T-helper 1 cell treated with Interleukin-12 subunit alpha and Interleukin-12 subunit beta and Interleukin-4 antibody, amounts not matched to agents 30 ng/mL and 1 ng/mL, for 36 hours (primary cell): ENCODE results near the gene UBAP2. TPM values are rescaled to one million over a fixed set of nuclear protein-coding genes. Genes with fewer than 3 reads are reported as not detected.

Experiments used
- intact Hi-C: fragments of 100-400 bp; cut with micrococcal nuclease; formaldehyde crosslinking; loops from one replicate; pipeline ENCODE4 v1.15.1; 2024
- total RNA-seq: library from RNA; stranded (reverse); gene quantifications from 2 replicates; pipeline ENCODE4 v1.2.3, GENCODE V29; 2022

UBAP2 gene
- 43.0 and 48.5 TPM in 2 replicates for total RNA-seq

- intact Hi-C loops = loop anchor here (1.0 to 10.0 kb wide), 15 partner anchors 26 to 1778 kb away; partner anchors contain the start of genes B4GALT1, CCL27, DCAF12 and DNAI1
Observed at GRCh38 chr9:34048727-34049629, at the start of gene UBAP2. Gene UBAP2 (minus strand): TSS chr9:34048887. CDS start chr9:34017148, 31,739 bp downstream.

- intact Hi-C loops = no loop called here
Observed at GRCh38 chr9:34098307-34098706, 49.6 kb upstream of the UBAP2 start.

- intact Hi-C loops = no loop called here
Observed at GRCh38 chr9:34097865-34098264, 49.2 kb upstream of the UBAP2 start.

- intact Hi-C loops = no loop called here
Observed at GRCh38 chr9:34096751-34097150, 48.1 kb upstream of the UBAP2 start.

- intact Hi-C loops = no loop called here
Observed at GRCh38 chr9:34093578-34093977, 44.9 kb upstream of the UBAP2 start.

- intact Hi-C loops = no loop called here
Observed at GRCh38 chr9:34089311-34089710, 40.6 kb upstream of the UBAP2 start.

GRCh38 chr9:34087370-34087769, 38.7 kb upstream of the UBAP2 start:
- intact Hi-C loops = no loop called here

- intact Hi-C loops = no loop called here
Observed at GRCh38 chr9:34086864-34087263, 38.2 kb upstream of the UBAP2 start.

- intact Hi-C loops = no loop called here
Observed at GRCh38 chr9:34085581-34086500, 37.2 kb upstream of the UBAP2 start.

- intact Hi-C loops = no loop called here
Observed at GRCh38 chr9:34084562-34084961, 35.9 kb upstream of the UBAP2 start.

- intact Hi-C loops = no loop called here
Observed at GRCh38 chr9:34079181-34079580, 30.5 kb upstream of the UBAP2 start.

GRCh38 chr9:34072868-34073590, 24.3 kb upstream of the UBAP2 start:
- intact Hi-C loops = no loop called here

- intact Hi-C loops = no loop called here
Observed at GRCh38 chr9:34072410-34072809, 23.7 kb upstream of the UBAP2 start.

GRCh38 chr9:34070606-34071324, 22.1 kb upstream of the UBAP2 start:
- intact Hi-C loops = no loop called here

GRCh38 chr9:34069831-34070230, 21.1 kb upstream of the UBAP2 start:
- intact Hi-C loops = no loop called here

- intact Hi-C loops = no loop called here
Observed at GRCh38 chr9:34065541-34065940, 16.9 kb upstream of the UBAP2 start.

- intact Hi-C loops = no loop called here
Observed at GRCh38 chr9:34059954-34060353, 11.3 kb upstream of the UBAP2 start.

- intact Hi-C loops = no loop called here
Observed at GRCh38 chr9:34059281-34059680, 10.6 kb upstream of the UBAP2 start.

GRCh38 chr9:34049630-34050384, 1.1 kb upstream of the UBAP2 start:
- intact Hi-C loops = loop anchor here (1.0 to 10.0 kb wide), 15 partner anchors 25 to 1777 kb away; partner anchors contain the start of genes B4GALT1, CCL27, DCAF12 and DNAI1
